Loucy (cell line): Measurements from ENCODE around the gene GCLC.

Experiments used
- H2AFZ ChIP-seq: fragments of 200-600 bp; sonication (generic); 2 replicates; pipeline ENCODE4 v1.6.0; 2016; ENCODE audit warnings: antibody characterized with exemption, mild to moderate bottlenecking, low read length, moderate library complexity
- H3F3A ChIP-seq: fragments of 200-600 bp; 2 replicates; pipeline ENCODE4 v1.6.0; 2016; ENCODE audit warnings: antibody characterized with exemption, low read depth, mild to moderate bottlenecking
- H3K27me3 ChIP-seq: fragments of 200-600 bp; sonication (generic); 2 replicates; pipeline ENCODE4 v1.6.1; 2014; ENCODE audit warnings: low read length, mild to moderate bottlenecking; ENCODE audit not compliant: insufficient read depth, poor library complexity, severe bottlenecking
- H3K36me3 ChIP-seq: fragments of 200-600 bp; sonication (generic); 2 replicates; pipeline ENCODE4 v1.6.1; 2016; ENCODE audit warnings: low read length; ENCODE audit not compliant: insufficient read depth
- H3K4me1 ChIP-seq: fragments of 200-600 bp; sonication (generic); 2 replicates; pipeline ENCODE4 v1.5.1; 2014; ENCODE audit warnings: low read length, mild to moderate bottlenecking; ENCODE audit not compliant: insufficient read depth, poor library complexity, severe bottlenecking
- H3K4me2 ChIP-seq: fragments of 200-600 bp; sonication (generic); 2 replicates; pipeline ENCODE4 v1.6.0; 2014; ENCODE audit warnings: antibody characterized with exemption, low read length, low read depth, mild to moderate bottlenecking; ENCODE audit not compliant: poor library complexity, severe bottlenecking
- H3K4me3 ChIP-seq: fragments of 200-600 bp; sonication (generic); 2 replicates; pipeline ENCODE4 v1.5.1; 2014; ENCODE audit warnings: low read length, mild to moderate bottlenecking, mixed read lengths; ENCODE audit not compliant: poor library complexity, severe bottlenecking
- H3K79me2 ChIP-seq: fragments of 200-600 bp; sonication (generic); 2 replicates; pipeline ENCODE4 v1.6.1; 2014; ENCODE audit warnings: low read length; ENCODE audit not compliant: insufficient read depth
- H3K9ac ChIP-seq: fragments of 200-600 bp; sonication (generic); 2 replicates; pipeline ENCODE4 v1.6.0; 2014; ENCODE audit warnings: mild to moderate bottlenecking, low read depth, low read length, moderate library complexity; ENCODE audit not compliant: poor library complexity, severe bottlenecking
- H3K9me2 ChIP-seq: fragments of 200-600 bp; sonication (generic); replicated peaks from 2 replicates; pipeline ENCODE4 v1.6.1; 2016; ENCODE audit warnings: low read depth, low read length, mixed read lengths
- H3K9me3 ChIP-seq: fragments of 200-600 bp; sonication (generic); 2 replicates; pipeline ENCODE4 v1.6.1; 2014; ENCODE audit warnings: mild to moderate bottlenecking, antibody characterized with exemption, low read length, low read depth; ENCODE audit not compliant: insufficient read depth
- H4K20me1 ChIP-seq: fragments of 200-600 bp; sonication (generic); 2 replicates; pipeline ENCODE4 v1.6.0; 2014; ENCODE audit warnings: antibody characterized with exemption, low read length, mild to moderate bottlenecking; ENCODE audit not compliant: insufficient read depth, poor library complexity, severe bottlenecking
- EZH2phosphoT487 ChIP-seq: fragments of 200-600 bp; IDR thresholded peaks from 2 replicates; pipeline ENCODE4 v1.6.1; 2018; ENCODE audit warnings: antibody characterized with exemption, mild to moderate bottlenecking, moderate library complexity, borderline replicate concordance
- TF ChIP-seq, protein P1 (sequence below): fragments of 200-600 bp; sonication (generic); conservative IDR thresholded peaks from 2 replicates; pipeline ENCODE4 v1.5.1; 2014; ENCODE audit warnings: mild to moderate bottlenecking, antibody characterized with exemption, low read length

The GCLC gene

DNA sequence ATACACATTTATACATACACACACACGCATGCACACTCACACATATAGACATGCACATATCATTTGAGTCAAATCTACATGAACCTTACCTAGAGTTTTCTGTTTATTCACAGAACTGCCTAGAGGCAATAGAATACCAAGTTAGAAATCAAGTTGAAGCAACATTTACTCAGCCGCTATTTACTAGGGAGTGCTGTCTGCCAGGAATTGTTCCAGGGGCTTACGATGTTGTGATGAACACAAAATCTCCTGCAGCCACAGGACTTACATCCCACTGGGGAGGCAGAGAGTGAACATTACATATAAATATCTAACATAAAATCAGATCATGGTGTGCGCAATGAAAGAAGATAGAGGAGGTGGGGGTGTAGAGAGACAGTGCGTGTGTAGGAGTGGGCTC is 80.4 kb downstream of the GCLC start:
- Histone ChIP-seq H3K79me2 (no peaks in the 10 kb centered on the region), H4K20me1 (no peaks in the 10 kb centered on the region), H2AFZ (no peak overlapping the region), H3K27me3 (no peaks in the 10 kb centered on the region), H3F3A (no peaks in the 10 kb centered on the region), H3K4me1 (peaks cover 14% of the 10 kb centered on the region), H3K4me3 (no peak overlapping the region), H3K9me2 (no peaks in the 10 kb centered on the region), H3K9me3 (no peaks in the 10 kb centered on the region), H3K36me3 (no peaks in the 10 kb centered on the region), H3K4me2 (no peak overlapping the region), H3K9ac (no peak overlapping the region)
- TF ChIP-seq, protein P1, sequence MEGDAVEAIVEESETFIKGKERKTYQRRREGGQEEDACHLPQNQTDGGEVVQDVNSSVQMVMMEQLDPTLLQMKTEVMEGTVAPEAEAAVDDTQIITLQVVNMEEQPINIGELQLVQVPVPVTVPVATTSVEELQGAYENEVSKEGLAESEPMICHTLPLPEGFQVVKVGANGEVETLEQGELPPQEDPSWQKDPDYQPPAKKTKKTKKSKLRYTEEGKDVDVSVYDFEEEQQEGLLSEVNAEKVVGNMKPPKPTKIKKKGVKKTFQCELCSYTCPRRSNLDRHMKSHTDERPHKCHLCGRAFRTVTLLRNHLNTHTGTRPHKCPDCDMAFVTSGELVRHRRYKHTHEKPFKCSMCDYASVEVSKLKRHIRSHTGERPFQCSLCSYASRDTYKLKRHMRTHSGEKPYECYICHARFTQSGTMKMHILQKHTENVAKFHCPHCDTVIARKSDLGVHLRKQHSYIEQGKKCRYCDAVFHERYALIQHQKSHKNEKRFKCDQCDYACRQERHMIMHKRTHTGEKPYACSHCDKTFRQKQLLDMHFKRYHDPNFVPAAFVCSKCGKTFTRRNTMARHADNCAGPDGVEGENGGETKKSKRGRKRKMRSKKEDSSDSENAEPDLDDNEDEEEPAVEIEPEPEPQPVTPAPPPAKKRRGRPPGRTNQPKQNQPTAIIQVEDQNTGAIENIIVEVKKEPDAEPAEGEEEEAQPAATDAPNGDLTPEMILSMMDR: no peak
- TF ChIP-seq EZH2phosphoT487: no peak

DNA sequence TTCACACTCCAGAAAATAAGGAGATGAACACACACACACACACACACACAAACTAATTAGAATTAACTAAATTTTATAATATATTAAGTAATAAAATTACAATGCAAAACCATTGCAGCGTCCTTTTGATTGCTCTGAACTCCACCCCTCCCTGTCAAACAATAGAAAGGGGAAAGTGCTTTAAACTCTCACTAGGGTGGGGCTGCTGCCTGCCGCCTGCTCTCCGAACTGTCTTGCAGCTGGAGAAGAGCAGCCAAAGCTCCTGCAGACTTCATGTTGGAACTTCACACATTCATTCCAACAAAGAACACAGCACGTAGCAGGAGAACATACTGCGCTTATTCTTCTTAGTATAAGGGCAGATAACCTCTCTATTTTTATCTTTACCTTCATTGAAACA is 83.2 kb downstream of the GCLC start:
- Histone ChIP-seq H3K36me3 (no peaks in the 10 kb centered on the region), H3K9me2 (no peaks in the 10 kb centered on the region), H3K9me3 (no peaks in the 10 kb centered on the region), H3K4me3 (no peak overlapping the region), H3K4me1 (peaks cover 4% of the 10 kb centered on the region), H3F3A (no peaks in the 10 kb centered on the region), H3K79me2 (no peaks in the 10 kb centered on the region), H3K9ac (no peak overlapping the region), H3K4me2 (no peak overlapping the region), H2AFZ (no peak overlapping the region), H4K20me1 (no peaks in the 10 kb centered on the region), H3K27me3 (no peaks in the 10 kb centered on the region)
- TF ChIP-seq, protein P1: no peak

DNA sequence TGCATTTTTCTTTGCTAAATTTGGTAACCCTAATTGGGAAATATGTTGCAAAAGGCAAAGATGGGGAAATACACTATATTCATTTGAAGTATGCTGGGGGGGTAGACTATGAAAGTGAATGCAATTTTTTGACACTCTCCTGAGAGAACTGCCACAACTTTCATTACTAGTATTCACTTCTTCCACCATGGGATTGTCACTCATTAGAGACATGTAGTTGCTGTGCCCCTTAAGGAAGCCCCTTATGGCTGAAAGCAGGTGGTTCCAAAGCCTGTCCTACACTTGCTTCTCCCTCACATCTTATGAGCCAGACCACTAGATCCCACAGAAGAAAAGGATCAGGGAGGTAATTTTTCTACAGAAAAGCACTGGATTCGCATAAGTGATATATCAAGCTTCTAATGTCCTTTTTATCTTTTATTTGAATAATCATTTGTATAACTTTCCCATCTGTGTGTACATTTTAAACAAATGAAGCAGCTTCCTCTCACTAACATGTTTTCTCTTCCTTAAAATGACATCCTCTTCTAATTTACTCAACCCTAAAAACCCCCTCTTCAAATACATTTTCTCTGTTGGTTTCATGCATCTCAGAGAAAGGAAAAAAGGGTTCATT is 83.8 kb downstream of the GCLC start:
- Histone ChIP-seq H3K9ac (no peak overlapping the region), H3K9me2 (no peaks in the 10 kb centered on the region), H2AFZ (peak overlapping the region; percentile 52), H3K9me3 (no peaks in the 10 kb centered on the region), H3K27me3 (no peaks in the 10 kb centered on the region), H3K4me1 (peaks cover 4% of the 10 kb centered on the region), H3K4me3 (no peak overlapping the region), H3F3A (no peaks in the 10 kb centered on the region), H3K79me2 (no peaks in the 10 kb centered on the region), H3K4me2 (no peak overlapping the region), H3K36me3 (no peaks in the 10 kb centered on the region), H4K20me1 (no peaks in the 10 kb centered on the region)
- TF ChIP-seq, protein P1: no peak
- no peak for TF ChIP-seq EZH2phosphoT487
